ENCODE results near the gene HOXC10.

Gene HOXC10

DNA sequence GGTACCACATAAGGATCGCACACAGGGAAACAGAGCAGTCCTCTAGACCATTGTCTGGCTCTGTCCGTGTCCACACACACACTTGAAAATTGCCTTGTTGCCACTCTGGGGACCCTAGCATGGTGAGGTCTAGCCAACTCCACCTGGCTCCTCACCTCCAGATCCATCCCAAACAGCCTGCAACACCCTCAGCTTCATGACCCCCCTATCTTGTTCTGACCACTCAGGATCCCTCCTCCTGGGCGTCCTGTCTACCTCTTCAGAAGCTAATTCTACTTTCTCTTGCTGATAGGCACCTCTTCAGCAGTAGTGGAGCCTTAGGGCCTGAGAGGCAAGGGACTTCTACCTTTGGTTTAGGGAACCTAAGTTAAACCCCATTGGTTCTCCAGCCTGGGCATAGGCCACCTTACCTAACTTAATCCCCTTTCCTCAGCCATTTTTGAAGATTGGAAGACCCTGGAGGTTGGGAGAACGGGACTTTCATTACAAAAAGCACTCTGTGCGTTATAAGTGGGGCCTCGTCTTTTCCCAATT is 47.2 kb downstream of the HOXC10 start:
- no peaks in the 10 kb centered on the region for H3K79me1 ChIP-seq (ENCODE audit: low read length)
- H4K12ac ChIP-seq (ENCODE audit: low read depth, low read length) = no peak overlapping the region
- peaks cover 91% of the 10 kb centered on the region for H3K27me3 ChIP-seq (ENCODE audit: insufficient read depth, low read length)
- H3K4ac ChIP-seq (ENCODE audit: low read depth, low read length) = no peak overlapping the region
- no peaks in the 10 kb centered on the region for H3K36me3 ChIP-seq (ENCODE audit: control insufficient read depth in 1 of 2, insufficient read depth in 2 of 2, low read length in 2 of 2)
- no peak overlapping the region for H2BK12ac ChIP-seq (ENCODE audit: low read length)
- no peak overlapping the region for H2AK5ac ChIP-seq (ENCODE audit: low read length)
- no CpG with 5 or more reads among the region's 6 CpGs for WGBS (ENCODE audit: extremely low coverage, insufficient coverage, insufficient read length)
- peaks cover 5 to 9% of the 10 kb centered on the region in 2 experiments for H3K4me1 ChIP-seq (ENCODE audit: control insufficient read depth in 1 of 2, insufficient read depth in 2 of 2, low read length in 2 of 2)
- no peak overlapping the region for H2BK5ac ChIP-seq (ENCODE audit: low read depth, low read length, poor library complexity)
- DNase-seq = no peak
- H4K8ac ChIP-seq (ENCODE audit: low read depth, low read length) = no peak overlapping the region
- H3K14ac ChIP-seq (ENCODE audit: low read length) = no peak overlapping the region
- peaks cover 6% of the 10 kb centered on the region for H3K9me3 ChIP-seq (ENCODE audit: insufficient read depth, low read depth, low read length)
- no peaks in the 10 kb centered on the region for H3K79me2 ChIP-seq (ENCODE audit: control insufficient read depth, insufficient read depth, low read length, poor library complexity)
- H3K4me3 ChIP-seq (ENCODE audit: low read depth, low read length) = no peak overlapping the region
- no peak overlapping the region for H2AFZ ChIP-seq (ENCODE audit: insufficient read depth, low read length, poor library complexity)
- H2BK120ac ChIP-seq (ENCODE audit: insufficient read depth, low read length, poor library complexity) = no peak overlapping the region
- no peak overlapping the region for H3K18ac ChIP-seq (ENCODE audit: low read length)
- H3K4me2 ChIP-seq (ENCODE audit: low read length) = no peak overlapping the region
- no peak overlapping the region for H3K23ac ChIP-seq (ENCODE audit: low read length)
- no peak overlapping the region for H3K27ac ChIP-seq (ENCODE audit: low read depth, low read length)
- H3K9ac ChIP-seq (ENCODE audit: low read length) = no peak overlapping the region
- no peak overlapping the region for H4K91ac ChIP-seq (ENCODE audit: low read depth, low read length)

DNA sequence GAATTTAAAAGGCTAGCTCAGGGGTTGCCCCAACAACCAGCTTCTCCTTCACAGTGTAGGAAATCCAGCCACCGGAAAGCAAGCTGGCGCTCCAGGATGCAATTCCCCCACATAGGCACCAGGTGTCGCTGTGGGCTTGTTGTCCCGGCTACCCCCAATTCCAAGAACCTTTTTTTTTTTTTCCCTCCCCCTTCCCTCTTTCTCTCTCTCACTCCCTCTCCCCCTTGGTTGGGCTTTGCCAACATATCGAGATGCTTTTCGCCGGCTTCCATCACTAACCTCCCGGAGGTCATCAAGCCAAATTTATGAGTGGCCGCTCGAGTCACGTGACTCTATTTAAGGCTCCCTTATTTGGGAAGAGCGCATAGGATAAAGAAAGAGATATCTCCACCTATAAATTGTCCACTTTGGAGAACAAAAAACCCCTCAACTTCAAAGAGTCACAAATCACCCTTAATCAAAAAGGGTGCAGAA is 47.7 kb downstream of the HOXC10 start, which contains the start of gene HOXC5:
HOXC5 (plus strand) TSS at position 424 of the 474 bp plus-strand sequence. CDS start 73 bp downstream, outside the sequence.
- Histone ChIP-seq H3K4ac (ENCODE audit: low read depth, low read length) (no peak within 1 kb of the TSS), H3K4me3 (ENCODE audit: low read depth, low read length) (no peak within 1 kb of the TSS), H3K36me3 (ENCODE audit: control insufficient read depth in 1 of 2, insufficient read depth in 2 of 2, low read length in 2 of 2) (no peaks in the 10 kb centered on the region), H2BK5ac (ENCODE audit: low read depth, low read length, poor library complexity) (no peak within 1 kb of the TSS), H3K14ac (ENCODE audit: low read length) (no peak within 1 kb of the TSS), H3K18ac (ENCODE audit: low read length) (no peak within 1 kb of the TSS), H3K9ac (ENCODE audit: low read length) (no peak within 1 kb of the TSS), H2BK120ac (ENCODE audit: insufficient read depth, low read length, poor library complexity) (no peak within 1 kb of the TSS), H3K4me1 (ENCODE audit: control insufficient read depth in 1 of 2, insufficient read depth in 2 of 2, low read length in 2 of 2) (peaks cover 5 to 9% of the 10 kb centered on the region in 2 experiments), H3K23ac (ENCODE audit: low read length) (no peak within 1 kb of the TSS), H3K27ac (ENCODE audit: low read depth, low read length) (no peak within 1 kb of the TSS), H3K9me3 (ENCODE audit: insufficient read depth, low read depth, low read length) (peaks cover 6% of the 10 kb centered on the region), H3K27me3 (ENCODE audit: insufficient read depth, low read length) (peaks cover 90% of the 10 kb centered on the region), H2BK12ac (ENCODE audit: low read length) (no peak within 1 kb of the TSS), H3K79me2 (ENCODE audit: control insufficient read depth, insufficient read depth, low read length, poor library complexity) (no peaks in the 10 kb centered on the region), H3K4me2 (ENCODE audit: low read length) (peak within 1 kb of the TSS; percentile 37), H4K12ac (ENCODE audit: low read depth, low read length) (no peak within 1 kb of the TSS), H4K8ac (ENCODE audit: low read depth, low read length) (no peak within 1 kb of the TSS), H4K91ac (ENCODE audit: low read depth, low read length) (no peak within 1 kb of the TSS), H2AK5ac (ENCODE audit: low read length) (no peak within 1 kb of the TSS), H2AFZ (ENCODE audit: insufficient read depth, low read length, poor library complexity) (no peak within 1 kb of the TSS), H3K79me1 (ENCODE audit: low read length) (no peaks in the 10 kb centered on the region)
- DNase-seq = peak; percentile 60 to 80
- WGBS (ENCODE audit: extremely low coverage, insufficient coverage, insufficient read length) = no CpG with 5 or more reads among the region's 12 CpGs

DNA sequence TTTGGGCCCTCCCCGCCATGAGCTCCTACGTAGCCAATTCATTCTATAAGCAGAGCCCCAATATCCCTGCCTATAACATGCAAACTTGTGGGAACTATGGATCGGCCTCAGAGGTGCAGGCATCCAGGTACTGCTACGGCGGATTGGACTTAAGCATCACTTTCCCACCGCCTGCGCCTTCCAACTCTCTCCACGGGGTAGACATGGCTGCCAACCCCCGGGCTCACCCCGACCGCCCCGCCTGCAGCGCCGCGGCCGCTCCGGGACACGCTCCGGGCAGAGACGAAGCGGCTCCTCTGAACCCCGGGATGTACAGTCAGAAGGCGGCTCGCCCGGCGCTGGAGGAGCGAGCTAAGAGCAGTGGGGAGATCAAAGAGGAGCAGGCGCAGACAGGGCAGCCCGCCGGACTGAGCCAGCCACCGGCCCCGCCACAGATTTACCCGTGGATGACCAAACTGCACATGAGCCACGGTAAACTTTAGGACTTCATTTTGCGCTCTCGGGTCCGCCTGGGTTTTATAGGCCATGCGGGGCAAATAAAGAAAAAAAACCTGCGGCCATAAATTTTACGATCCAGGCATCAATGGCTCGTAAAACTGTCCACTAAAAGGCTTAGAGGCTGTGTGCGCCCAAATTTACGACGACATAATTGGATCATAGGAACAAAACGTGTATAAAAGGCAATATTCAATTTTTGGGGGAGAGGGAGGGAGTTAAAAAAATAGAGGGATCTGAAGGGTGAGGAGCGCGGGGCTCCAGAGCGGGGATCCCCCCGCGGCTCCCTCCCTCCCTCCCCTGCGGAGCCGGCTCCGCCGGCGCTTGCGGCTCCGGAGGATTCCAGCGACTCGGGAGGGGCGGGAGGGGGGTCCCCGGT is 48.4 kb downstream of the HOXC10 start:
- no peak overlapping the region for H3K9ac ChIP-seq (ENCODE audit: low read length)
- no peaks in the 10 kb centered on the region for H3K36me3 ChIP-seq (ENCODE audit: control insufficient read depth in 1 of 2, insufficient read depth in 2 of 2, low read length in 2 of 2)
- no peak overlapping the region for H3K18ac ChIP-seq (ENCODE audit: low read length)
- H3K79me2 ChIP-seq (ENCODE audit: control insufficient read depth, insufficient read depth, low read length, poor library complexity) = no peaks in the 10 kb centered on the region
- no peaks in the 10 kb centered on the region for H3K79me1 ChIP-seq (ENCODE audit: low read length)
- no peak overlapping the region for H2AFZ ChIP-seq (ENCODE audit: insufficient read depth, low read length, poor library complexity)
- no peak overlapping the region for H2BK120ac ChIP-seq (ENCODE audit: insufficient read depth, low read length, poor library complexity)
- H3K4me1 ChIP-seq (ENCODE audit: control insufficient read depth in 1 of 2, insufficient read depth in 2 of 2, low read length in 2 of 2) = peaks cover 4 to 9% of the 10 kb centered on the region in 2 experiments
- DNase-seq = peak in 1 of 2 donors; percentile 28
- no peak overlapping the region for H3K27ac ChIP-seq (ENCODE audit: low read depth, low read length)
- no peak overlapping the region for H4K12ac ChIP-seq (ENCODE audit: low read depth, low read length)
- no peak overlapping the region for H3K23ac ChIP-seq (ENCODE audit: low read length)
- WGBS (ENCODE audit: extremely low coverage, insufficient coverage, insufficient read length) = no CpG with 5 or more reads among the region's 61 CpGs
- H2AK5ac ChIP-seq (ENCODE audit: low read length) = no peak overlapping the region
- H2BK5ac ChIP-seq (ENCODE audit: low read depth, low read length, poor library complexity) = no peak overlapping the region
- H4K8ac ChIP-seq (ENCODE audit: low read depth, low read length) = no peak overlapping the region
- H3K4ac ChIP-seq (ENCODE audit: low read depth, low read length) = no peak overlapping the region
- peaks cover 92% of the 10 kb centered on the region for H3K27me3 ChIP-seq (ENCODE audit: insufficient read depth, low read length)
- no peak overlapping the region for H3K14ac ChIP-seq (ENCODE audit: low read length)
- H4K91ac ChIP-seq (ENCODE audit: low read depth, low read length) = no peak overlapping the region
- no peak overlapping the region for H2BK12ac ChIP-seq (ENCODE audit: low read length)
- peak overlapping the region; percentile 37 for H3K4me2 ChIP-seq (ENCODE audit: low read length)
- no peak overlapping the region for H3K4me3 ChIP-seq (ENCODE audit: low read depth, low read length)
- H3K9me3 ChIP-seq (ENCODE audit: insufficient read depth, low read depth, low read length) = peaks cover 6% of the 10 kb centered on the region

DNA sequence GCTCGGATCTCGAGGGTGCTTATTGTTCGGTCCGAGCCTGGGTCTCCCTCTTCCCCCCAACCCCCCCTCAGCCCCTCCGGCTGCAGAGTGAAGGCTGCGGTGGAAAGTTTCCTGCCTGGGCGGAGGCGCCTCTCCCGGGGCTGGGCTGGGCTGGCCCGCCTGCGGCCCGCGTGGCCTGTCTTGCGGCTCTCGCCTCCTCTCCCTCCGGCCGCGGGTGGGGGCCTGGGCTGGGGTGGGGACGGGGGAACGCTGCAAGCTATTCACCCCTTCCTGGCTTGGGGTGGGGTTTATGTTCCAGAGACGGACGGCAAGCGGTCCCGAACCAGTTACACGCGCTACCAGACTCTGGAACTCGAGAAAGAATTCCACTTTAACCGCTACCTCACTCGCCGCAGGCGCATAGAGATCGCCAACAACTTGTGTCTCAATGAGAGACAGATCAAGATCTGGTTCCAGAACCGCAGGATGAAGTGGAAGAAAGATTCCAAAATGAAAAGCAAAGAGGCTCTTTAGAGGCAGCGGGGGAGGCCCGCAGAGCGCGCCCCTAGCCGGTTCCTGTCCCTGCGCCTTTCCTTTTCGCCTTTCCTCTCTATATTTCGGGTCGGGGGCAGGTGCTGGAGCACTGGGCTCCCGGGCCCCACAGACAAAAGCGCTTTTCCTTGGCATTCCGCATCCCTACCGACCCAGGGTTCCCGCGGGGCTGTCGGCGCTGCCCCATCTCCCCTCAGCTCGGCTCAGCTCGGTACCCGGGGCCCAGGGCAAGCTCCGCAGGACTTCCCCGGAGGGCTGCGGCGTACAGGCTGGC is 49.2 kb downstream of the HOXC10 start:
- H3K27me3 ChIP-seq (ENCODE audit: insufficient read depth, low read length) = peaks cover 92% of the 10 kb centered on the region
- no CpG with 5 or more reads among the region's 57 CpGs for WGBS (ENCODE audit: extremely low coverage, insufficient coverage, insufficient read length)
- H4K8ac ChIP-seq (ENCODE audit: low read depth, low read length) = no peak overlapping the region
- no peak overlapping the region for H3K4me3 ChIP-seq (ENCODE audit: low read depth, low read length)
- H3K79me2 ChIP-seq (ENCODE audit: control insufficient read depth, insufficient read depth, low read length, poor library complexity) = no peaks in the 10 kb centered on the region
- no peak overlapping the region for H3K4me2 ChIP-seq (ENCODE audit: low read length)
- H3K36me3 ChIP-seq (ENCODE audit: control insufficient read depth in 1 of 2, insufficient read depth in 2 of 2, low read length in 2 of 2) = no peaks in the 10 kb centered on the region
- H2BK5ac ChIP-seq (ENCODE audit: low read depth, low read length, poor library complexity) = no peak overlapping the region
- H3K4me1 ChIP-seq (ENCODE audit: control insufficient read depth in 1 of 2, insufficient read depth in 2 of 2, low read length in 2 of 2) = peaks cover 3 to 9% of the 10 kb centered on the region in 2 experiments
- H2AFZ ChIP-seq (ENCODE audit: insufficient read depth, low read length, poor library complexity) = no peak overlapping the region
- H3K23ac ChIP-seq (ENCODE audit: low read length) = no peak overlapping the region
- H2BK12ac ChIP-seq (ENCODE audit: low read length) = no peak overlapping the region
- H3K27ac ChIP-seq (ENCODE audit: low read depth, low read length) = no peak overlapping the region
- no peak overlapping the region for H3K9ac ChIP-seq (ENCODE audit: low read length)
- no peaks in the 10 kb centered on the region for H3K79me1 ChIP-seq (ENCODE audit: low read length)
- H3K4ac ChIP-seq (ENCODE audit: low read depth, low read length) = no peak overlapping the region
- H2BK120ac ChIP-seq (ENCODE audit: insufficient read depth, low read length, poor library complexity) = no peak overlapping the region
- H2AK5ac ChIP-seq (ENCODE audit: low read length) = no peak overlapping the region
- no peak overlapping the region for H3K14ac ChIP-seq (ENCODE audit: low read length)
- H4K12ac ChIP-seq (ENCODE audit: low read depth, low read length) = no peak overlapping the region
- H4K91ac ChIP-seq (ENCODE audit: low read depth, low read length) = no peak overlapping the region
- peak in 1 of 2 donors; percentile 41 for DNase-seq
- H3K18ac ChIP-seq (ENCODE audit: low read length) = no peak overlapping the region
- peaks cover 6% of the 10 kb centered on the region for H3K9me3 ChIP-seq (ENCODE audit: insufficient read depth, low read depth, low read length)

Measured in trophoblast cell (in vitro differentiated cells and primary cell).